HG03565 (cell line): ENCODE measurements around the gene WNT8A.
"Not testable (repeated sequence)": the region's sequence is repeated elsewhere in the genome, so short reads cannot be mapped to it uniquely, and the experiment has no call there.

Source experiments
- ATAC-seq: cut with Tn5 transposase; IDR thresholded peaks from one replicate; pipeline ENCODE4 v1.9.1; 2021; ENCODE audit warnings: mild to moderate bottlenecking, moderate library complexity; ENCODE audit not compliant: unreplicated experiment

WNT8A gene, protein sequence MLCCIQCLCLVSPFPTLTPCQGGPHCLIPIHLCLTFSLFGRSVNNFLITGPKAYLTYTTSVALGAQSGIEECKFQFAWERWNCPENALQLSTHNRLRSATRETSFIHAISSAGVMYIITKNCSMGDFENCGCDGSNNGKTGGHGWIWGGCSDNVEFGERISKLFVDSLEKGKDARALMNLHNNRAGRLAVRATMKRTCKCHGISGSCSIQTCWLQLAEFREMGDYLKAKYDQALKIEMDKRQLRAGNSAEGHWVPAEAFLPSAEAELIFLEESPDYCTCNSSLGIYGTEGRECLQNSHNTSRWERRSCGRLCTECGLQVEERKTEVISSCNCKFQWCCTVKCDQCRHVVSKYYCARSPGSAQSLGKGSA

DNA sequence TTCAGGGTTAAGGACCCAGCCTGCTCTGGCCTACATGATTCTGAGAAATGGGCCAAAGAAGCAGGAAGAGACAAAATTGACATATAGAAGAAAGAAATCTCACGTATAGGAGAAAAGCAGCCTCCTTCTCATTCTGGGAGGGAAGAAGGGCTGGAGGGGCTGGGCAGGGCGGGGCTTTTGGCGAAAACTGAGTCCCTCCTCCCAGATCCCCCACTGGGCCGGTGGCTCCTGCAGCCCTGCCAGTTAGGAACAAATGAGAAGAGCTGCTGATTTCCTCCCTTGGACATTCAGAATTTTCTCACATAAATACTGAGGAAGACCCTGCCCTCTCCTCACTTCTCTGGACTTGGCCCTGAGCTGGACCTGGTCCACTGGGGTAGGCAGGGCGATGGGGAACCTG is at the start of gene WNT8A:
Gene WNT8A (plus strand): TSS at position 332 of the 400 bp plus-strand sequence. CDS start 95 bp downstream, outside the sequence.
- no peak for ATAC-seq

DNA sequence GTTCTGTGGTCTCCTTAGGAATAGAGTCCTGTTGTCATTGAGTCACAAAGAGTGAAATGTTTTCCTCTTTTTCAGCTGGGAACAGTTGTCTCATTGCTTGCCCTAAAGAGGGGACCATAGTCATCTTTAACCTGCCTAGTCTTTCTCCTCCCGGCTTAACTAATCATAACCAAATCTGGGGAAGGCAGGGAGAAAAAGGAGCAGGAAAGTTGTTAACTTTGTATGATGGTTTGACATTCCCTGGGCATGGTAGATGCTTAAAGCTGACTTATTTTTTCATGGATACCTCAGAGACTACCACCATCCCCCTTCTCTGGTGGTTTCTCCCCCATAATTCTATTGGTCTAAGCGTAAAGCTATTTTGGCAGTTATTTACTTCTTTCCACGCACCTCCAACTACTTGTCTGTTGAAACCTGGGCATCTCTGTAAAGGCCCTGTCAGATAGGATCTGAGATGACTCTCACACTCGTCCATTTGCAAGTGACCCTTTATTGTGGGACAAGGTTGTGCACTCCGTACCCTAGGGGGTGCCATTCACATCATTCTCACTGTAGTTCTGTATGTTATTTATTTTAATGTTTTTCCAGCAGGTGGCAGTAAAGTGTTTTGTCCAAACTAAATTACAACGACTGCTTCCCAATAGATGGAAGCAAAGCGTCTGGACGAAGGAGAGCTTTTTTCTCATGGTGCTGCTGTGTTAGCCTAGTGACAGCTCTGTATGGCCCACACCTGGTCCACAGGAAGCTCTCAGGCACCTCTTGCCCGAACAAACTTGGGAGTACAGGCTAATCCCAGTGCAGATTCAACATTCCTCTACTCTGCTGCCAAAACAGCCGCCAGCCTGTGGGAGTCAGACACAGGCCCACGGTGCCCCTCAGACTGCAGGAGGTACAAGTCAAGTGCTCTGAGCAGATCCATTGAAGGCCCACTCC is 48.0 kb upstream of the WNT8A start:
- peak; percentile 40 for ATAC-seq

DNA sequence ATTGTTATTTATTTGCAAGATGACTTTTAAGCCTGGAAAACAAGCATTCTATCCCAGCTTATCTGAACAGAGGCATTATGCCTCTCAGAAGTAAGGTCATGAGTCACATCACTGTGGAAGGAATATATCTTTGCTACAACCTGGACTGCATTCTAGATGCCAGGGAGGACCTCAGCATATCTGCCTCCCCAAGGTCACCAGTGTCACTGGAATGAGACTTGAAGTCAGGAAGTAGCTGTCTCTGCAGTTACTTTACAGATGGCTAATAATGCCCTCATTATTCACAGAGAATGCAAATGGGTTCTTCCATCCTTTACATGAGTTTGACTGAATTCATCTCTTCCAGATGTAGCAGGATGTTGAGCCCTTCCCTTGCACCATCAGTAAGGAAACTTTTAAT is 46.6 kb upstream of the WNT8A start:
- ATAC-seq, result no peak

DNA sequence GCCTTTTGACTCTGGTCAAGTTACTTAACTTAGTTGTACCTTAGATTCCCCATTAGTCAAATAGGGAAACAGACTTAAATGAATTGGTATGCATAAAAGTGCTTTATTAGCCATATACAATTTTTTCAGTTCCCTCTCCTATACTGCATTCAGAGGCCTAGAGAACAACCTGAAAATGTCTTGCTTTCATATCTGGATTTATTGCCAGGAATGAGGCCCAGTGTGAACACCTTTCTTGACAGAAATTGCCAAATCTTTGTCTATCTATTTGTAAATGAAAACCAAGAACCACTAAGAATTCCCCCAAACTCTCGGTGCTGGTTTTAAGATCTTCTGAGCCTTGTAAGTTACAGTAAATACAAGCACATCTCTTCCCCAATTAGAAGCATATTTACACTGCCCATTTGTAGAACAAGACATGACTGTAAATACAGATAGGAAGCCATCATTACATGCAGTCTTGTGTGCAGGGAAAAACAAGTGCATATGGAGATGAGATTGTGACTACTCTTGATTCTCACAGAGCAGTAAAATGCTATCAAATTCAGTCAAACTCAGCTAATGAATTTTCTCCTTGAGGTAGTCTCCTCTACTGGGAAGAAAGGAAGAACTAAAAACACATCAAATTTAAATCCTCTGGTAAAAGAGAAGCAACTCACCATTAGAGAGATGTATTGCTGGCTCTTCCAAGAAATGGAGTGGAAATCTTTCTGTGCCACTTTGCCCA is 45.8 kb upstream of the WNT8A start:
- ATAC-seq, result no peak

DNA sequence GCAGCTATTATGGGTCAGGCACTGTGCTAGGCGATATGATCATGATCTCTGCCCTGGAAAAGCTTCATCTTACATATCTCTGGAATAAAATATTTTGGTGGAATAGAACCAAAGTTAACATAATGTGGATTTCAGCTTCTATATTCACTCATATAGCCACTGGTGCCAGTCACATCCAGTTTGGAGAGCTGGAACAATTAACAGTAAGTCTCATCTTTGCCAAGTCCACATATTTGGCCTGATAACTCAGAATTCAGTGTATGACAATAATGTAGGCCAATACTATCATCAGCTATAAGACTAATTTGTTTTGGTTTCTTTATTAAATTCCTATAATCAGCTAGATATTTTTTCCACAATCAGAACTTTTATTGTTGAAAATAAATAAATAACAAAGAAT is 45.0 kb upstream of the WNT8A start:
- ATAC-seq, result no peak

DNA sequence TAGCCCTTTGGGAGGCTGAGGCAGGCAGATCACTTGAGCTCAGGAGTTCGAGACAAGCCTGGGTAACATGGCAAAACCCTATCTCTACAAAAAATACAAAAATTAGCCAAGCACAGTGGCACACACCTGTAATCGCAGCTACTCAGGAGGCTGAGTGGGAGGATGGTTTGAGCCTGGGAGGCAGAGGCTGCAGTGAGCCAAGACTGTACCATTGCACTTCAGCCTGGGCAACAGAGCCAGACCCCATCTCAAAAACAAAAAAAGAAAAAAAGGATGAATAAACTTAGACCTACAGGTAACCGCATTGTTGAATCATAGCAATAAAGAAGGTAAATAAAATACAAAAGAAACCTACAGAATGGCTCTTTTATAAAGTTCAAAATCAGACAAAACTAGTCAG is 38.5 kb upstream of the WNT8A start:
- ATAC-seq, result not testable (repeated sequence)

DNA sequence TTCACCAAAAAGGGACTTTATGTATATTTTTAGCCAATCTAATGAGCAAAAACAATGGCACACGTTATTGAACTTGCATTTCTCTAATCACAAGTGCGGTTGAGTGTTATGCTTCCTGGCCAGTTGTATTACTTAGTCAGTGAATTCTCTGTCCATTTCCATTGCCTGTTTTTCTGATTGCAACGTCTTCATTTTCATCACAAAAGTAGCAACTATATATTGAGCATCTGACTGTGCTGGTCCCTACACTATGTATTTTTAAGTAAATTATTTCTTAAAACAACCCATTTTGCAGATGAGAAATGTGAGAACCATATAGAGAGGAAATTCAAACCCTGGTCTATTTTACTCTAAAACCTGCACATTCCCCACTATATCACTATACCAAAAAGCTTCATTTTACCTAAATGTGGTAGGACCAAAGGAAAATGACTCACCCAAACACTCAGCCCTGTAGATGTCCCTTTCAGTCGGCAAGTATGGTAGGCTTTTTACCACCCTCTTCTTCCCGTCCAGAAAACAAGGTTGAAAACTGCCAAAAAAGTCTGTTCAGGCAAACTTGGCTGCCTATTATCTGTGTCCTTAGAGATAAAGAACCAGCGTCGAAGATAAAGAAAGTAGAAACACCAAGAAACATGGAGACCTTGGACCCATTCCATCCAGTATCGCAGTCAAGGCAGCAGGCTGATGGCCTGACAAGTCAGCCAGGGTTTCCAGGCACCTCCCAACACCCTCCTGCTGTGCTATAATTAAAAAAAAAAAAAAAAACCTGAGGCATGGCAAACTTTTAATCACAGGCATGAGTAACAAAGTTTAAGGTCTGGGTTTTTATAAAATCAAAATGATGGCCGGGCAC is 32.2 kb upstream of the WNT8A start:
- no peak for ATAC-seq

DNA sequence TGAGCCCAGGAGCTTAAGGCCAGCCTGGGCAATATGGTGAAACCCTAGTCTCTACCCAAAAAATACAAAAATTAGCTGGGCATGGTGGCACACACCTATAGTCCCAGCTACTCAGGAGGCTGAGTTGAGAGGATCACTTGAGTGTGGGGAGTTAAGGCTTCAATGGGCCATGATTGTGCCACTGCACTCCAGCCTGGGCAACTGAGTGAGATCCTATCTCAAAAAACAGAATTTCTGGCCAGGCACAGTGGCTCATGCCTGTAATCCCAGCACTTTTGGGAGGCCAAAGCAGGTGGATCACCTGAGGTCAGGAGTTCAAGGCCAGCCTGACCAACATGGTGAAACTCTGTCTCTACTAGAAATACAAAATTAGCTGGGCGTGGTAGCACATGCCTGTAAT is 31.1 kb upstream of the WNT8A start:
- not testable (repeated sequence) for ATAC-seq

DNA sequence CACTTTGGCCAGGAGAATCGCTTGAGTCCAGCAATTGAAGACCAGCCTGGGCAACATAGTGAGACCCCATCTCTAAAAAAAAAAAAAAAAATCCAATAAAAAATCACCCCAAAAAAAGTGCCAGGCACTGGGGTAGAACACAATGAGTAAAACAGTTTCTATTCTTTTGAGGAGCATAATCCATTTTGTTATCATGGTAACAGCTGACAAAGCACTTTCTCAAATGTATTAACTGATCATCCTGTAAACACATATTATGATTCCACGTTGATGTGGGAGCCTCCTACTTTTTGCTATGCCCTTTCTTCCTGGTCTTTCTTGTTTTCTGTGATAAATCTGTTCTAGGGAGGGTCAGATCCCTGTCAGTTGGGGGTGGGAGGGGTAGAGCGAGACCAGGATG is 30.3 kb upstream of the WNT8A start:
- no peak for ATAC-seq

DNA sequence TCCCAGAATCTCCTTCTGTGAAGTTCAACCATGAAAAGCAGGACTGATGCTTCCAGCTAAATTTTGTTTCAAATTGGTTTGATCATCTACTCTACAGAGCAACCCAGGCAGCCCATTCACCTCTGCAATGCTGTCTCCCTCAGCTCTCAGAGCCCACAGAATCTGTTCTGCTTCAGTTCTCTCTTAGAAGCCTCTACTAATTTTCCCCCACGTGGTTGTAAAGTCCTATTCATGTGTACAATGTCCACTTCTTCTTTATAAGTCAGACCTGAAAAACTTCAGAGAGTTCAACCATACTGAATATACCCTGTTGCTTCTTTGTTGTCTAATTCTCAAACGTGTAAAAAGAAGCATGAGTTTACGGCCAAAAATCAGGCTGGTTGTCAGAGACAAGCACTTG is 29.6 kb upstream of the WNT8A start:
- ATAC-seq, result no peak

DNA sequence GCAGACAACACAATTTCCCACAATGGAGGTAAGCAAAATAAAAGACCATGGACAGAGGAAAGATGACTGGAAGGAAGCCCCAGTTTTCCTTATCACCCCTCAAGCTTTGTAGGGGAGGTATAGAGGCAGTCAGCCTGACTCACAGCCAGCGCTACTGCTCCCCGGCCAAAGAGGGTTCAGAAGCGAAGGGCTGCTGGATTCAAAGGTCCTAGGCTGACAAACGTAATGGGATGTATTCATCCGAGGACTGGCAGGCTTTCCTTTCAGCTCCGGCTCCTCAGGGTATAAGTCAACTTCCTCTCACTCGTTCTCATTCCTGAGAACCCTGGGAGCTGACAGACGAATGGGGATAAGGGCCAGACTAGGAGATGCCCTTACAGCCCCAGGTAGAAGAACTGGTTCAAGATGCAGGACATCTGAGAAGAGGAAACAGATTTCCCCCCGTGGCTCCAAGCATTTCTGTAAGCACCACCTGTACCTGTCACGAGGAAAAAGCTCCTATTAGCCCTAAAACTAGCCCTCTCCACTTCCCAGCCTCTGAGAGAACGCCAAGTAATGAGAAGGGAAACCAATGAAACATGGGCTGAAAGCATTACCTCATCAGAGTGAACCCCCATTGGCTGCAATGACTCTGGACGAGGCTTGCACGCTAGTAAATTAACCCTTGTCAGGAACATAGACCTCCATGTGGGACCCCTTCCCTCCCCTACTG is 28.8 kb upstream of the WNT8A start:
- ATAC-seq, result no peak

DNA sequence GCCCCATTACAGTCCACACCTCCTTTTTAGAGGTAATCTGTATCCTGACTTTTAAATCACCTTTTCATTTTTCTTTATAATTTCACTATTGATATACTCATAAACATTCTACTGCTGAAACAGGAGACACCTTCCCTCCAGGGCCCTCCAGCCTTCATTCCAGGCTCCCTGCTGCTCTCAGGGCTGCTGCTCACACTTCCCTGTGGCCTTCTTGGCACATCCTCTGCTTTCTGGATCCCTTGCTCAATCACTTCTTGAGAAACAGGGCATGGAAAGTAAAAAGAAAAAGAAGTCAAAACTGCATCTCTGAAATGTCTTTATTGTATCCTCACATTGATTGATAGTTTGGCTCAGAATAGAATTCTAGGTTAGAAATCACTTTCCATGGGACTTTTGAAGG is 19.3 kb upstream of the WNT8A start:
- ATAC-seq, result no peak

DNA sequence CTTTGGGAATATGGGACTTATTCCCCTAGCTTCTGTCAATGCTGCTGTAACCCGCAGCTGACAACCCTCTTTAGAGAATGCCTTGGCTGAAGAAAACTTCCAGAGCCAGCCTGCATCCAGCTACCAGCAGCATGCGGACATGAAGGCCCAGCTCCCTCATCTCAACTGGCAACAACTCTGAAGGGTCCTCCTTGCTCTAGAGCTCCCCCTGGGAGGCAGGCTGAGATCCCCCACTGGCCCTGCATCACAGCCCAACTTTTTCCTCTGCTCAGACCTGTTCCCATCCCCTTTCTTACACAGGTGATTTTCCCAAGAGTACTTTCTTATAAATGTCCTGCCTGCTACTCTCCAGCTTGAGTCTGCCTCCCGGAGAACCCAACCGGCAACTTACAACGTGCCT is 18.7 kb upstream of the WNT8A start:
- no peak for ATAC-seq

DNA sequence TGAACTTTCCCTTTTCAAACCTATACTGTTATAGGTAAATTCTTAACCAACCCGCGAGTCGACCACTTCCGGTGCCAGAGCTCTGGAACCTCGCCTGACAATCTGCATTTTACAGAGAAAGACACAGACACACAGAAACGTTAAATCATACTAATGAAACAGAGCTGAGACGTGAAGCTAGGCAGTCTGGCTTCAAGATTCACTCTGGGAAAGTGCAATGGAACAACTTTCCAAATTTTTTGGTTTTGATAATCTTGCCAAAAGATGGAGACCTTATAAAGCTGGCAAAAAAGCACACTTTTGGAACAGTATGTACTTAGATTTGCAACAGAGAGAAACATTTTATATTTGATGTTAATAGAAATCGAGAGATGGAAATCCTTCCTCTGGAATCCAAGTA is 15.9 kb upstream of the WNT8A start:
- ATAC-seq, result no peak

DNA sequence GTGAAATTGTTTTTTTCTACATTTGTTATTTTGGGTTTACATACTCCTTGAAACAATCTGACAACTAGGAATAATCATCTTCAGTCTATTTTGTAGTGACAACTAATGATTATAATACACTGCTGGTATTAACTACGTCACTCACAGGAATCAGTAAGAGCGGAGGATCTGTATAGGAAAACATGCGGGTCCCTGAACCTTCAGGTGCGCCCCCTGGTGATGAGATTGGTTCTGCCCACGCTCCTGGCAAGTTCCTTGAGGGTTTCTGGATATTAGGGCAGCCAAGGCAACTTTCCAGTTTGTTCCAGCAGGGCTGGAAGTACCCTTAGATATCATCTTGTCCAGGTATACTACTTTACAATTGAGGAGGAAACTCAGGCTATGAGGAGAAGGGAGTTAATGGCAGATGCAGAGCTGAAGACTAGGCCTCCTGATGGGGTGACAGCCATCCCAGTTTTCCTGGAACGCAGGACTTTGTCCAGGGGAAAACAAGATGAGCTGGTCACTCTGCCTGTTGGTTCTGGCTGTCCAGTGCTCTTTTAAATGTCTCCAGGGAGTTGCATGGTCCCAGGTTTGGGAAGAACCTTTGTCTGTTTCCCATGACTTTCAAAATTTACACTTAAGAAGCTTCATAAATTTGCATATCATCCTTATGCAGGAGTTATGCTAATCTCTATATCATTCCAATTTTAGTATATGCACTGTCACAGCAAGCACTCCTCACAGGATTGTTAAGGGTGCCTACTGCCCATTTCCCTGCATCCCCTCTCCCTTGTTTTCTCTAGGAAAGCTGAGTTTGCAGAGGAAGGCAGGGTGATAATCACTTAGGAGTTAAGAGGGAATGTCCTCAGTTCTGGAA is 14.9 kb upstream of the WNT8A start:
- ATAC-seq, result no peak

DNA sequence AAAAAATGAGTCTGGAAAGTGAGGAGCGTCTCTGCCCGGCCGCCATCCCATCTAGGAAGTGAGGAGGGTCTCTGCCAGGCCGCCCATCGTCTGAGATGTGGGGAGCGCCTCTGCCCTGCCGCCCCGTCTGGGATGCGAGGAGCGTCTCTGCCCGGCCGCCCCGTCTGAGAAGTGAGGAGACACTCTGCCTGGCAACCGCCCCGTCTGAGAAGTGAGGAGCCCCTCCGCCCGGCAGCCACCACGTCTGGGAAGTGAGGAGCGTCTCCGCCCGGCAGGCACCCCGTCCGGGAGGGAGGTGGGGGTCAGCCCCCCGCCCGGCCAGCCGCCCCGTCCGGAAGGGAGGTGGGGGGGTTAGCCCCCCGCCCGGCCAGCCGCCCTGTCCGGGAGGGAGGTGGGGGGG is 13.8 kb upstream of the WNT8A start:
- ATAC-seq, result not testable (repeated sequence)

DNA sequence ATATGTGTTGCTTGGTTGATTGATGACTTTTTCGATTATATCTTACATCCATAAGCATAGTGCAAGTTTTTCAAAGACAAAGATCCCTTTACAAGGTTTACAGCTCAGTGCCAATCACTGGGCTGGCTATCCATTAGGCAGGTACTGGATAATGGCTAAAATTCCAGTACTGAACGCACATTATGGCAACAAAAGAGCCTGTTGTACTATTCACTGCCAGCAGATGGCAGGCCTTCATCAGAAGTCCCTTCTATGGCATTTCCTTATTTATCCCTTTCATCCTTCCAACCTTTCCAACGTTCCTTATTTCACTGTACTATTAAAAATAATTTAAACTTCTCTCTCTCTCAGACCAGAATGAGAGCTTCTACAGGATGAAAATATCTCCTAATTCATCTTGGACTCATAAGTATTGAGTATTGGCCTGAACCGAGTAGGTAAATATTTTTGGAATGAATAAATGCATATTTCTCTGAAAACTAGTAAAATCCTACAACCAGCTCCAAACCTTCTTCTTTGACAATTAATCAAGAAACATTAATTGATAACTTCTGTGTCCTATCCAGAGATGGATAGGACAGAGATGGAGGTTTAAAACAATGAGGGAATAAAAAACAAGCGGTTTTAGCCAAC is 6.7 kb upstream of the WNT8A start:
- no peak for ATAC-seq

DNA sequence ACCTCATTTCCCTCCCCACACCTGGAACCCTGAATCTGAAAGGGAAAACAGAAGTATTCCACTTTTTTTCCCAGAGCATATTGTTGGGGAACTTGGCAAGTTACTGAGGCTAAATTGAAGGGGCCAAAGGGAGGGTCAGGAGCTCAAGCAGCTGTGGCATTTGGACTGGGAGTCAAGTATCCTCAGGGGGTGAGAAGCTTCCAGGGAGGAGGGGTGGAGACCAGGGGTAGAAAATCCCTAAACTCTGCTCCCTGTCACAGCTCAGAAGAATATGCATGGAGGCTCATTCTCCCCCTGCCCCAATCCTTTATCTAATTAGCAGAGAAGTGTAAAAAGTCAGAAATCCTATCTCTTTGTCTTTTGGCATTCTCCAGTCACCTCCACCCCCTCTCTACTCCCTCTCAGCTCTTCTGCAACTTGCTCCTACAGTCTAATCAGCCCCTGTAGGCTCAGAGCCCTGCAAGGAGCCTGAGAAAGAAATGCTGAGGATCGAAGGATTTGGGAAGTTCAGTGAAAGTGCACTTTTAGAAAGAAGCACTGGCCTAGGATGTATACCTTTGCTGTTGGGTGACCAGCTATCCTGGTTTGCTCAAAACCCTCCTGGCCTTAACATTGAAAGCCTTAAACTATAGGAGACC is 5.7 kb upstream of the WNT8A start:
- no peak for ATAC-seq
